ENCODE data around the gene NBEA.

Gene NBEA

DNA sequence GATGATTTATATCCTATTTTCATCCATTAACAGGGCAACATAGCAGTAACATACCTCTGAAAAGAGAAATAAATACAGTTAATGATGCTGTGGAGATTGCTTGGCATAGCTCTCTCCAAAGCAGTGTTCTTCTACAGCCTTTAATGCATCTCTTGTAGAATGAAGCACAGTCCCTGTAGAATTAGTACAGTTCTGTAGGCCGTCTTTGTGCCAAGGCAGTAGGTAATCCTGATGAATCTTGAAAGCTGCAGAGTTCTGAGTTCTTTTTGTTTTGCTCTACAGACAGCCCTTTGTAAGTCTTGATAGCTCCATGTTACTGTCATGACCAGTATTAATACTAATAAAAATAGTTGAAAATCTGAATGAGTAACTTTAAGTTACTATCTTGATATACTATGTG lies 350.3 kb downstream of the NBEA start:
- no peak for DNase-seq

GRCh38 chr13:35293579-35294226 lies 351.6 kb downstream of the NBEA start:
- no peak for DNase-seq

DNA sequence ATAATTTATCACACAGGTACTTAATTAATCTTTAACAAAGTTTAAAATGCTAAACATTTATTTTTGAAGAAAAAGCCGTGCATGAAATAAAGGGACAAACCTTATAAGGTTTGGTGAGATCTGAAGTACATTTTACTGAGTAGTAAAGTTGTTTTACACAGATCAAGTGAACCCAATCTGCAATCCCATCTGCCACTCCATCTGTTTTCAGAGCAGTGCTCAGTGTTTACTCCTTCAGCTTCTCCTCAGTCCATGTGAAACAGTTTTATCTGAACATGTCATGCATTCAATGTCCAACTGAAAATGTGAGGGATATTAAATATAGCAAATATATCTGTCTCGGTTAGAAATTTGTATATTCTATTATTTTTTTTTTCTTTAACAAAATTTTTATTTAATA lies 367.6 kb downstream of the NBEA start:
- no peak for DNase-seq

DNA sequence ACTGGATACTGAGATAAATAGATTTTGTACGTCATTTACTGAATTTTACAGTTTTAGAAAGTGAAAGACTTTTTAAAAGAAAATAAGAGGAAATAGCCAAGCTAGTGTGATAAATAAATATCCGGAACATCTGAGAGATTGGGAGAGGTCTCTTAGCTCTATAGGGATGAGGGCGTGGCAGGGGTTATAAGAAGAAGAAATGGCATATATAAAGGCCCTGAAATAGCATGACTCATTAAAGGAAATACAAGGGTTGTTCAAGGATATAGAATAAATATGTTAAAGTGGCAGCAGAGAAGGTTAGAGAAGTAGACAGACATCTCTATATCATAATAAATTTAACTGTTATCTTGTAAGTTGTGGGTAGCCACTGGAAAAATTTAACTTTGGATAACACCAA lies 390.1 kb downstream of the NBEA start:
- DNase-seq = no peak

DNA sequence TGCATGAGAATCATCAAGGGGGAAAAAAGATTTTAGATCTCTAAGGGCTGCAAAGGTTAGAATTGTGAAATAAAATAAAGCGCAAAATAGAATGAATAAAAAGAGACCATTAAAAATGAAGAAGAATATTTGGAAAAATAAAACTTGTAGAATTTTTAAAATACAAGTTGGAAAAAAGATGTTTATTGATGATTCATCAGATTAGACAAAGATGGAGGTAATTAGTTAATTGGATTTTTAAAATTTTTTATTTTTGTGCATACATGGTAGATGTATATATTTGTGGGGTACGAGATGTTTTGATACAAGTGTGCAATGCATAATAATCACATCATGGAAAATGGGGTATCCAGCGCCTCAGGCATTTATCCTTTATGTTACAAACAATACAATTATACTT lies 391.1 kb downstream of the NBEA start:
- no peak for DNase-seq

GRCh38 chr13:35342440-35342839 lies 400.4 kb downstream of the NBEA start:
- DNase-seq = no peak

DNA sequence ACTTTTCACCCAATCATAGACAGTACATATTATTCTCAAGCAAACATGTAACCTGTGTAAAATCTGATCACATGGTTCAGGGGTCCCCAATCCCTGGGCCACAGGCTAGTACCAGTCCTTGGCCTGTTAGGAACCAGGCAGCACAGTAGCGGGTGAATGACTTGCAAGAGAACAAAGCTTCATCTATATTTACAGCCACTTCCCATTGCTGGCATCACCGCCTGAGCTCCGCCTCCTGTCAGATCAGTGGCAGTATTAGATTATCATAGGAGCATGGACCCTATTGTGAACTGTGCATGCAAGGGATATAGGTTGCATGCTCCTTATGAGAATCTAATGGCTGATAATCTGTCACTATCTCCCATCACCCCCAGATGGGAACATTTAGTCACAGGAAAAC lies 401.3 kb downstream of the NBEA start:
- no peak for DNase-seq

DNA sequence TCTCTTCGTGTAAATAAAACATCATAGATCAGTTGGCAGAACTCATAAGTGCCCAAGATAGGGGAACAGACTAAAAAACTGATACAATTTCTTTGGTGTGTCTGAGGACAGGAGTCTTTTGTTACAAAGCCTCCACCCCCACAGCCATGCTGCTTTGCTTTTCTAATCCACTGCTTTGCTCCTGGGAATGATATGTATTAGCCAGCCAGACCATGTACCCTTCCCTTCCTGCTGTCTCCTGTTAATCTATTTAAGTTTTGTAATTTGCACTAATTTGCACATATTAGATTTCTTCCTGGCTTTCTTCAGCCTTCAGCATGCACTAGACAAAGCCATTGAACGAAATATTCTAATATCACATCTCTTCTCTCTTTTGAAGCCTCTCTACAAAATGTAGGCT lies 403.9 kb downstream of the NBEA start:
- no peak for DNase-seq

GRCh38 chr13:35346494-35346893 lies 404.4 kb downstream of the NBEA start:
- no peak for DNase-seq

GRCh38 chr13:35347679-35348205 lies 405.7 kb downstream of the NBEA start:
- no peak for DNase-seq

- DNase-seq = no peak
These were observed 407.0 kb downstream of the NBEA start for GRCh38 chr13:35349052-35349451.

- DNase-seq = no peak
These were observed 407.7 kb downstream of the NBEA start for GRCh38 chr13:35349673-35350278.

DNA sequence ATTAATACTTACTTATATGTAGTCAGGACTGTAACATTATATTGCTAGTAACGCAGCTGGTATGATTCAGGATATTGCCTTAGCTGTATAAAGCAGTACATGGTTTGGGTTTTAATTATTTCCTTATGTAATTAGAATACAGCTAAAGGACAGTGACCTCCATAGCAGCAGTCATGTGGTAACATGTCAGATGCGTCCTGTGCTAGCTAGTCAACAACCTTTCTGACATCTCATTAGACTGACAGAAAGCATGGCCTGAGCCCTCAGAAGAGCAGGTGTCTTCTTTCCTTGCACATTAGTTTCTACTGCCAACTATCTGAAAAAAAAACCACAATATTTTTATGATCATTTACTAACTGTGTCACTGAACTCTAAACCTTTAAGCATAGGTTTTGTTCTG lies 412.2 kb downstream of the NBEA start:
- DNase-seq = no peak

DNA sequence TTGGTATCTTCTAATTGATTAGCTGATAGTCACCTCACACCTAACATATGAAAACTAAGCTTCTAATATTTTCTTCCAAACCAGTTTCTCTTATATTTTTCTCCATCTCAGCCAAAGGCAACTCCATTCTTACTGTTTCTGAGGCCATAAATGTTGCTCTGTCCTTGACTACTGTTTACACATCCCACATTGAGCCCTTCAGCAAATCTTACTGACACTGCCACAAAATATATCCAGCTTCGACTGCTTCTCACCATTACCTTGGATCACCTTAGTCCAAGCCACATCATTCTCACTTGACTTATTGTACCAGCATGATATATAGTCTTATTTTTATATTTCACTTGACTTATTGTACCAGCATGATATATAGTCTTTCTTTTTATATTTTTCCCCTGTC lies 412.8 kb downstream of the NBEA start:
- DNase-seq = no peak

GRCh38 chr13:35356572-35356971 lies 414.5 kb downstream of the NBEA start:
- peak; percentile 19 for DNase-seq

GRCh38 chr13:35365883-35366282 lies 423.8 kb downstream of the NBEA start:
- DNase-seq = no peak

DNA sequence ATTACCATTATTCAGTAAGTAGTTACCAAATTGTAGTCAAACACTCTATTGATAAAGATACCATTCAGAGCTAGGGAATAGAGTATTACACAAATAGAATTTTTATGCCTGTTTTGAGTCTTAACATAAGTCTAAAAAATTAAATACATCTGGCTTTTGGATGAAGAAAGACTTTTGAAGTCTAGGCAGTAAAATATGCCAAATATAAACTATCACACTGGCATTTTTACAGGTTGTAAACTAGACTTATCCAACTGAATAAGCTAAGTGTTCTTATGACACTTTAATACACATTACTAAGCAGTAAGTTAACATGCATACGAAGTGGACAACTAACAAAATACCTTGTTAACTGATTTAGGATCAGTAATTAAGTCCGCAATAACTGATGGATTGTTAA lies 425.5 kb downstream of the NBEA start:
- no peak for DNase-seq

DNA sequence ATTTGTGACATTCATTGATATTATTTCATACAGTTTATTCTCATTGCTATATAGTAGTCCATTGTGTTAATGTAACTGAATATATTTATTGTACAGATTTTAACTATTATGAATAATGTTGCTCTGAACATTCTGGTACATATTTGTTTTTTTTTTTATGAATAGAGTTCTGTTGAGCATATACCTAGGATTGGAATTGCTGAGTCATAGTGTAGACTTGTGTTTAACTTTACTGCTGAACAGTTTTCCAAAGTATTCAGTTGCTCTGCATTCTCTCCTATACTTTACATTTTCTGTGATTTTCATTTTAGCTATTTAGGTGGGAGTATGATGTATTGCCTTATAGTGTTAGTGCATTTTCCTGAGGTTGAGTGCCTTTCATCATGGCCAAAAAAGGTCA lies 436.9 kb downstream of the NBEA start:
- no peak for DNase-seq

DNA sequence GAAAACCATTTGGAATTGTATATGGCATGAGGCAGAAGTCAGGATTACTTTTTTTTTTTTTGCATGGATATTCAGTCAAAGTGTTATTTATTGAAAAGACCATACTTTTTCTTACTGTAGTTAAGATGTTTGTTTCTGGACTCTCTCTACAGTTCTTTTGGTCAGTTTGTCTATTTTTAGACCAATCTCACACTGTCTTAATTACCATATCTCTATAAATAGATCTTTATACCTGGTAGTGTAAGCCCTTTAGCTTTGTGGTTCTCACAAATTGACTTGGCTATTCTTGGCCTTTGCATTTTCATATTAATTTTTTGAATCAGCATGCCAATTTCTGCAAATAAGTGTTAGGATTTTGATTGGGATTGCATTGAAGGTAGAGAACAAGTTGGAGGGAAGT lies 437.6 kb downstream of the NBEA start:
- DNase-seq = no peak

GRCh38 chr13:35387682-35388250 lies 445.7 kb downstream of the NBEA start:
- no peak for DNase-seq

- no peak for DNase-seq
These were observed 446.6 kb downstream of the NBEA start for GRCh38 chr13:35388441-35389355.

- no peak for DNase-seq
These were observed 447.5 kb downstream of the NBEA start for GRCh38 chr13:35389535-35389934.

GRCh38 chr13:35392768-35393167 lies 450.7 kb downstream of the NBEA start:
- no peak for DNase-seq

- DNase-seq = no peak
These were observed 451.8 kb downstream of the NBEA start for GRCh38 chr13:35393886-35394285.
